Retinal pigment epithelial cell (primary cell): Measurements from ENCODE around the gene NUP188.
A peak's percentile ranks its signal among the peaks of the same experiment; 100 is the strongest.

Experiments
- DNase-seq: peaks from one replicate; pipeline ENCODE4 v3.0.0-alpha.2; 2010; ENCODE audit warnings: low read depth
- H3K4me3 ChIP-seq: 2 replicates; pipeline ENCODE4 v1.5.1; 2011; ENCODE audit warnings: mild to moderate bottlenecking, low read length, control low read depth, moderate library complexity
- TF ChIP-seq, protein P1 (sequence below): conservative IDR thresholded peaks from 2 replicates; pipeline ENCODE4 v1.5.1; 2011; ENCODE audit warnings: low read depth, low read length, control low read depth, inconsistent platforms

NUP188 gene

DNA sequence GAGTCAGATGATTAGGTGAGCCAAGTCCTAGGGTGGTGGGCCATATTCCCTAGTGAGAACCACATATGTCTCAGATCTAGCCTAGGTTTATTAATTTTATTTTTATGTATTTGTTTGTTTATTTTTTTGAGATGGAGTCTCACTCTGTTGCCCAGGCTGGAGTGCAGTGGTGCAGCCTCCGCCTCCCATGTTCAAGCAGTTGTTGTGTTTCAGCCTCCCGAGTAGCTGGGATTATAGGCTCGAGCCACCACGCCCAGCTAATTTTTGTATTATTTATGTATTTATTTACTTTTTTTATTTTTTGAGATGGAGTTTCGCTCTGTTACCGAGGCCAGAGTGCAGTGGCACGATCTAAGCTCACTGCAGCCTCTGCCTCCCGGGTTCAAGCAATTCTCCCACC lies 36.0 kb downstream of the NUP188 start:
- TF ChIP-seq, protein P1, sequence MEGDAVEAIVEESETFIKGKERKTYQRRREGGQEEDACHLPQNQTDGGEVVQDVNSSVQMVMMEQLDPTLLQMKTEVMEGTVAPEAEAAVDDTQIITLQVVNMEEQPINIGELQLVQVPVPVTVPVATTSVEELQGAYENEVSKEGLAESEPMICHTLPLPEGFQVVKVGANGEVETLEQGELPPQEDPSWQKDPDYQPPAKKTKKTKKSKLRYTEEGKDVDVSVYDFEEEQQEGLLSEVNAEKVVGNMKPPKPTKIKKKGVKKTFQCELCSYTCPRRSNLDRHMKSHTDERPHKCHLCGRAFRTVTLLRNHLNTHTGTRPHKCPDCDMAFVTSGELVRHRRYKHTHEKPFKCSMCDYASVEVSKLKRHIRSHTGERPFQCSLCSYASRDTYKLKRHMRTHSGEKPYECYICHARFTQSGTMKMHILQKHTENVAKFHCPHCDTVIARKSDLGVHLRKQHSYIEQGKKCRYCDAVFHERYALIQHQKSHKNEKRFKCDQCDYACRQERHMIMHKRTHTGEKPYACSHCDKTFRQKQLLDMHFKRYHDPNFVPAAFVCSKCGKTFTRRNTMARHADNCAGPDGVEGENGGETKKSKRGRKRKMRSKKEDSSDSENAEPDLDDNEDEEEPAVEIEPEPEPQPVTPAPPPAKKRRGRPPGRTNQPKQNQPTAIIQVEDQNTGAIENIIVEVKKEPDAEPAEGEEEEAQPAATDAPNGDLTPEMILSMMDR: no peak
- no peak for DNase-seq
- no peak overlapping the region for H3K4me3 ChIP-seq

DNA sequence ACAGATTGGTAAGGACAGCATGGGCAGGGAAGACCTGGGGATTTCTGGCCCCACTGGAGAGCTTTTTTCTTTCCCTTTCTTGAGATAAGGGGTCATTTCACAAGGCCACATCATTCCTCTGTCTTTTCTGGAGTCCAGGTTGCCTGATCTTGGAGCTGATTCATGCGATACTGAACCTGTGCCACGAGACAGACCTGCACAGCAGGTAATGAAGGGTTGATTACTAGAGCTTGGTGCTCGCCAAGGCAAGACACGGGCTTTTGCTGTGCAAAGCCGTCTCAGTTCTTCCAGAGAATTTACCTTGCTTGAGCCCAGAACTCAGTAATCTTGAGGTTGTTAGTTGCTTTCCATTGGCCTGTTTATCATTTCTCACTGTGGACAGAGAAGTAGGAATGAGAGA lies 39.2 kb downstream of the NUP188 start:
- no peak overlapping the region for H3K4me3 ChIP-seq
- no peak for DNase-seq
- TF ChIP-seq, protein P1: no peak

DNA sequence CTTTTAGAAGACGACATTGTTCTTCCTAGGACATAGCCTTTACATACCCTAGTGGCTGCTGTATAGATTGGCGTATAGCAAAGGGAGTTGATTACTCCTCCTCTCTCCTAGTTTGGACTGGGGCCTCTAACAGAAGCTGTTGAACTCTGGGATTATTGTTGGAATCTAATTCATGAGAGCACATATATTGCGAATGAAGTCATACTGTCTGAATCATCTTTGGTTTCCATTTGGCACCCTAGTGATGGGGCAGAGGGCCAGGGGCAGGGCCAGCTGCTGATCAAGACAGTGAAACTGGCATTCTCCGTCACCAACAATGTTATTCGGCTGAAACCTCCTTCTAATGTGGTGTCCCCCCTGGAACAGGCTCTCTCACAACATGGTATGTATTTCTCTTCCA lies 40.3 kb downstream of the NUP188 start:
- no peak for DNase-seq
- TF ChIP-seq, protein P1: no peak
- H3K4me3 ChIP-seq: no peak overlapping the region

DNA sequence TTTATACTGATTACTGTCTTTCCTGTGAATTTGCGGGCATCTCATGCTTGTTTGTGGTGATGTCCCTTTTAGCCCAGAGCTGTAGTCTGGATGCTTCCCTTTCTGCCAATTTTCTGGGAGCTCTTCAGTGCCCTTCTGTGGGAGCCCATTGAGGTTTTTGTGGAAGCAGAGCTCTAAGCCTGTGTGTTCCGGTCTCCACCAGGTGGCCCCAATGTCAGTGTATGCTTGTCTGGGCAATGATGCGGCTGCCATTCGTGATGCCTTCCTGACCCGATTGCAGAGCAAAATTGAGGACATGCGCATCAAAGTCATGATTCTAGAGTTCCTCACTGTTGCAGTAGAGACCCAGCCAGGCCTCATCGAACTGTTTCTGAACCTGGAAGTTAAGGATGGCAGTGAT lies 45.5 kb downstream of the NUP188 start:
- no peak for DNase-seq
- TF ChIP-seq, protein P1: peak; percentile 37

DNA sequence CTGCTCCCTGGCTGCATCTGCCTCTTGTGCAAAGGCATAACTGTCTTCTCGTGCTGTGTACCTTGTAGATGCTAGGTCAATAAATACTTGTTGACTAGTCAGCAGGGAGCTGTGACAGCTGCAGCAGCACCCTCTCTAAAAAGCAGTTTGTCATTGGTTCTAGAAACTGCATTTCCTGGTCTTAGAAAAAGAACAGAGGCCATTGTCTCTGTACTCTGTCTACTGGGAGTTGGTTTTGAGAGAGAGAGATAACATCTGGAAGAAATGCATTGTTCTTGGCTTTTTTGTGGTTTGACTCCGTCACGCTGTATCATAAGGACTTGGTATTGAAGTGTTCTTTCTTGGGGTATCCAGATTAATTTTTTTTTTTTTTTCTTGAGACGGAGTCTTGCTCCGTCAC lies 48.3 kb downstream of the NUP188 start:
- H3K4me3 ChIP-seq: no peak overlapping the region
- TF ChIP-seq, protein P1: no peak
- no peak for DNase-seq

More for the DNA sequence above, 45.5 kb downstream of the NUP188 start:
- no peak overlapping the region for H3K4me3 ChIP-seq

DNA sequence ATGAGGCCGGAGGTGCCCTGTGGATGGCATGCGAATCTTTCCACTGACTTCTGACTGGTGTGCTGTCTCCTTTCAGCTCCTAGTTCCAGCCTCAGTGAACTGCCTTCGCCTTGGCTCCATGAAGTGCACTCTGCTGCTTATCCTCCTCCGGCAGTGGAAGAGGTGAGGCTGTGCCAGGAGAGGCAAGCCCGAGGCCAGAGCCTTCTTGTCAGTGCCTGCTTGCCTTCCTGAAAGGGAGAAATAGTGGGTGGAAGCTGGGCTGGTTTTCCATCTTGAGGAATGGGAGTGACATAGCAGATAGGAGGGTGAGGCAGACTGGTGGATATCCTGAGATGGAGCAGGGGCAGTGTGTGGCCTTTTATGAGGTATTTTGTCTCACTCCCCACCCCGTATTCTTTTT lies 51.0 kb downstream of the NUP188 start:
- no peak overlapping the region for H3K4me3 ChIP-seq
- DNase-seq: no peak
- TF ChIP-seq, protein P1: no peak

DNA sequence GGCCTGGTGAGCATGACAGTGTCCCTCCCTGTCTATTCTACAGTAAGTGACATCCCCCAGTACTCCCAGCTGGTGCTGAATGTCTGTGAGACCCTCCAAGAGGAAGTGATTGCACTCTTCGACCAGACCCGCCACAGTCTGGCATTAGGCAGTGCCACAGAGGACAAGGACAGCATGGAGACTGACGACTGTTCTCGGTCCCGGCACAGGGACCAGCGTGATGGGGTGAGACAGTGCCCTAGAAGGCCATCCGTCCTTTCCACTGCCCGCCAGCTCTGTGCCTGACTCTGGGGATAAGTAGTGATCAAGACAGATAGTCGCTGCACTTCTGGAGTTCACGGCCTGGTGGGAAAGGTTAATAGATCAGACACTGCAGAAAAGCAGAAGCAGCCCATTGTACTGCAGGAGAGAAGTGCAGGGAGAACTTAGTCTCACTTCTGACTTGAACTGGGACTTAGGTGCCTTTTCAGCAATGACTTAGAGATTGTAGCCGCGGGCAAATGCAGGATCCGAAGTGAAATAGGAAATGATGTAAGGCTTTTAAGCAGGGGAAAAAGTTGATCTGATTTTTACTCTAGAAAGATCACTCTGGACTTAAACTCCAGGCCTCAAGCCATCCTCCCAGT lies 52.2 kb downstream of the NUP188 start:
- TF ChIP-seq, protein P1: no peak
- no peak for DNase-seq
- H3K4me3 ChIP-seq: no peak overlapping the region
